Breast epithelium (tissue), 4 donors: ENCODE data around the gene OCEL1. TPM values are rescaled to one million over a fixed set of nuclear protein-coding genes. Genes with fewer than 3 reads are reported as not detected.

Experiments
- DNase-seq, 2 donors: peaks; one replicate each; pipeline ENCODE4 v3.0.0-alpha.2; 2019; ENCODE audit warnings: low spot score in 2 of 2
- H3K27ac ChIP-seq, 2 donors: fragments of 200-600 bp; sonication (generic) in 1 of 2; one replicate each; pipeline ENCODE4 v1.5.1; 2016 to 2019; ENCODE audit warnings: mild to moderate bottlenecking in 1 of 2
- H3K27me3 ChIP-seq, 2 donors: fragments of 200-600 bp; sonication (generic) in 1 of 2; one replicate each; pipeline versions ENCODE4 v1.5.1 to v1.6.0; 2017 to 2019; ENCODE audit warnings: control low read depth in 1 of 2, mild to moderate bottlenecking in 1 of 2
- H3K36me3 ChIP-seq: fragments of 200-600 bp; one replicate; pipeline ENCODE4 v1.5.1; 2019
- H3K4me1 ChIP-seq, 2 donors: fragments of 200-600 bp; sonication (generic); one replicate each; pipeline ENCODE4 v1.5.1; 2016 to 2019; ENCODE audit warnings: control low read depth in 1 of 2
- H3K4me3 ChIP-seq, 3 donors: fragments of 200-600 bp; sonication (generic); 1 replicate in 2 of 3; 2 replicates in 1 of 3; pipeline ENCODE4 v1.5.1; 2016 to 2019; ENCODE audit warnings: mild to moderate bottlenecking in 3 of 3, moderate library complexity in 2 of 3
- H3K9me3 ChIP-seq, 2 donors: fragments of 200-600 bp; sonication (generic) in 1 of 2; one replicate each; pipeline ENCODE4 v1.5.1; 2016 to 2019; ENCODE audit warnings: control low read depth in 1 of 2
- POLR2A ChIP-seq: fragments of 450-650 bp; IDR thresholded peaks from one replicate; pipeline ENCODE4 v1.6.1; 2016; ENCODE audit warnings: antibody characterized with exemption, mild to moderate bottlenecking, moderate library complexity
- POLR2AphosphoS5 ChIP-seq, 3 donors: sonication (generic); formaldehyde crosslinking; IDR thresholded peaks; one replicate each; pipeline ENCODE4 v1.6.1; 2017; ENCODE audit warnings: antibody characterized with exemption in 3 of 3
- intact Hi-C: fragments of 100-400 bp; cut with DNase I; formaldehyde crosslinking; loops from one replicate; pipeline ENCODE4 v1.15.1; 2023; ENCODE audit warnings: low total_unique reads
- total RNA-seq, 3 donors: library from RNA; depleted of rRNA; stranded (reverse); fragments of >200 nt; gene quantifications; one replicate each; pipeline ENCODE4 v1.1.0, GENCODE V29; 2016
- TF ChIP-seq, protein P1 (sequence below), 3 donors: fragments of 450-650 bp; IDR thresholded peaks; one replicate each; pipeline ENCODE4 v1.5.1; 2016 to 2017; ENCODE audit warnings: antibody characterized with exemption in 3 of 3, mild to moderate bottlenecking in 3 of 3, moderate library complexity in 3 of 3

The OCEL1 gene, protein sequence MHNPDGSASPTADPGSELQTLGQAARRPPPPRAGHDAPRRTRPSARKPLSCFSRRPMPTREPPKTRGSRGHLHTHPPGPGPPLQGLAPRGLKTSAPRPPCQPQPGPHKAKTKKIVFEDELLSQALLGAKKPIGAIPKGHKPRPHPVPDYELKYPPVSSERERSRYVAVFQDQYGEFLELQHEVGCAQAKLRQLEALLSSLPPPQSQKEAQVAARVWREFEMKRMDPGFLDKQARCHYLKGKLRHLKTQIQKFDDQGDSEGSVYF
- 10 to 100 TPM in 1 of 3 donors, 1 to 10 TPM in 2; 8.8 to 13.8 (median 9.4) TPM for total RNA-seq

DNA sequence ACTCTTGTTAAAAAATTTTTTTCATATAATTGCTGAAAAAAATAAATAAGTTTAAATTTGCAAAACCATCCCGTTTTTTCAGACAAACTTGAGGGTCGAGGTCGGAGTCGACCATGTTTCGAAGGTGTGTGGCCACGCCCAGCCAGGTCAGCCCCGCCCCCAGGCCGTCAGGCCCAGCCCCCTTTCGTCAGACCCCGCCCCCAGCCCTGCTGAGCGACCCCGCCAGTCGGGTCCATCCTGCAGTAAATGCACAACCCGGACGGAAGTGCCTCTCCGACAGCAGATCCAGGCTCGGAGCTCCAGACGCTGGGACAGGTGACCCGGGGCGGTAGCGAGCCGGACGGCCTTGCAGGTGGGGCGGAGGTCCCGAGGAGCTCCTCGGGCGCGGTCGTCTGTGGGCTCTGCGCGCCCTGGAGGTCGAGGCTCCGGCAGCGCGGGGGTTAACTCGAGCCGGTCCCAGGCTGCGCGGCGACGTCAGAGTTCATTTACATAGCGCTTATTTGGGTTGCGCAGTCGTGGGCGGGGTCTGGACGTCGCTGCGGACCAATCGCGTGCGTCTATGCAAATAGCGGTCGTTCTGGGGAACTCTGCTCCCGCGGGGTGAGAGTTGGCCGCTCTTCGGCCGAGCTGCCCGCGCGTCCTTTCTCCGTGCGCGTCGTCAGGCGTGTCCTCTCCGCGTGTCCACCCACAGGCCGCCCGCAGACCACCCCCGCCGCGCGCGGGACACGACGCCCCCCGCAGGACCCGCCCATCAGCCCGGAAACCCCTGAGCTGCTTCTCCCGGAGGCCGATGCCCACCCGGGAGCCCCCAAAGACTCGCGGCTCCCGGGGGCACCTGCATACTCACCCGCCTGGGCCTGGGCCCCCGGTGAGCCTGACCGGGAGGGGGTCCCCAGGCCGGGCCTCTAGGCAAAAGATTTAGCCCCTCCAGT is at the start of gene OCEL1:
TSS of gene OCEL1 (plus strand) at position 225 of the 932 bp plus-strand sequence. CDS start at position 247, 22 bp downstream.
- H3K4me3 ChIP-seq: peak within 1 kb of the TSS; percentile 57 to 75 (median 73)
- peak within 1 kb of the TSS; percentile 91 for H3K27ac ChIP-seq
- H3K36me3 ChIP-seq: no peaks in the 10 kb centered on the region
- no peaks in the 10 kb centered on the region for H3K27me3 ChIP-seq
- H3K4me1 ChIP-seq: no peaks in the 10 kb centered on the region
- intact Hi-C loops: no loop called here
- TF ChIP-seq, protein P1, sequence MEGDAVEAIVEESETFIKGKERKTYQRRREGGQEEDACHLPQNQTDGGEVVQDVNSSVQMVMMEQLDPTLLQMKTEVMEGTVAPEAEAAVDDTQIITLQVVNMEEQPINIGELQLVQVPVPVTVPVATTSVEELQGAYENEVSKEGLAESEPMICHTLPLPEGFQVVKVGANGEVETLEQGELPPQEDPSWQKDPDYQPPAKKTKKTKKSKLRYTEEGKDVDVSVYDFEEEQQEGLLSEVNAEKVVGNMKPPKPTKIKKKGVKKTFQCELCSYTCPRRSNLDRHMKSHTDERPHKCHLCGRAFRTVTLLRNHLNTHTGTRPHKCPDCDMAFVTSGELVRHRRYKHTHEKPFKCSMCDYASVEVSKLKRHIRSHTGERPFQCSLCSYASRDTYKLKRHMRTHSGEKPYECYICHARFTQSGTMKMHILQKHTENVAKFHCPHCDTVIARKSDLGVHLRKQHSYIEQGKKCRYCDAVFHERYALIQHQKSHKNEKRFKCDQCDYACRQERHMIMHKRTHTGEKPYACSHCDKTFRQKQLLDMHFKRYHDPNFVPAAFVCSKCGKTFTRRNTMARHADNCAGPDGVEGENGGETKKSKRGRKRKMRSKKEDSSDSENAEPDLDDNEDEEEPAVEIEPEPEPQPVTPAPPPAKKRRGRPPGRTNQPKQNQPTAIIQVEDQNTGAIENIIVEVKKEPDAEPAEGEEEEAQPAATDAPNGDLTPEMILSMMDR (IDR thresholded peaks at IDR 0.05): no peak
- TF ChIP-seq POLR2A (no peak), POLR2AphosphoS5 (IDR thresholded peaks at IDR 0.05) (peak; percentile 73 to 86 (median 78))
- DNase-seq: peak; percentile 98 to 99
- H3K9me3 ChIP-seq: no peaks in the 10 kb centered on the region

DNA sequence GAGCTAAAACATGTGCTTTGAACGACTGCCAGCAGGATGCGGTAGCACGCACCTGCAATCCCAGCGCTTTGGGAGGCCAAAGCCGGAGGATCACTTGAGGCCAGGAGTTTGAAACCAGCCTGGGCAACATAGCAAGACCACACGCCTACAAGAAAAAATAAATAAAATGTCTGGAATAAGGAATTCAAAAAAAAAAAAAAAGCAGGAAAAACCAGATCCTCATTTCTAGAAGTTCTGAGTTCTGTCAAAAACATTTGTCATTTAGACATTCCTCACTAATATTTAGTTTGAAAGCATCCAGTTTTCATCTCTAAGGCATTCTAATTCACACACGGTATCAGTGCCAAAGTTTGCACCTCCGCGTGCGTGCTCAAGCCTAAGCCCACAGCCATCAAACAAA is 47.7 kb upstream of the OCEL1 start:
- DNase-seq: no peak
- intact Hi-C loops: loop anchor here (2.0 kb wide), 1 partner anchor 65 kb away; no protein-coding TSS in a partner anchor
- H3K36me3 ChIP-seq: no peaks in the 10 kb centered on the region

DNA sequence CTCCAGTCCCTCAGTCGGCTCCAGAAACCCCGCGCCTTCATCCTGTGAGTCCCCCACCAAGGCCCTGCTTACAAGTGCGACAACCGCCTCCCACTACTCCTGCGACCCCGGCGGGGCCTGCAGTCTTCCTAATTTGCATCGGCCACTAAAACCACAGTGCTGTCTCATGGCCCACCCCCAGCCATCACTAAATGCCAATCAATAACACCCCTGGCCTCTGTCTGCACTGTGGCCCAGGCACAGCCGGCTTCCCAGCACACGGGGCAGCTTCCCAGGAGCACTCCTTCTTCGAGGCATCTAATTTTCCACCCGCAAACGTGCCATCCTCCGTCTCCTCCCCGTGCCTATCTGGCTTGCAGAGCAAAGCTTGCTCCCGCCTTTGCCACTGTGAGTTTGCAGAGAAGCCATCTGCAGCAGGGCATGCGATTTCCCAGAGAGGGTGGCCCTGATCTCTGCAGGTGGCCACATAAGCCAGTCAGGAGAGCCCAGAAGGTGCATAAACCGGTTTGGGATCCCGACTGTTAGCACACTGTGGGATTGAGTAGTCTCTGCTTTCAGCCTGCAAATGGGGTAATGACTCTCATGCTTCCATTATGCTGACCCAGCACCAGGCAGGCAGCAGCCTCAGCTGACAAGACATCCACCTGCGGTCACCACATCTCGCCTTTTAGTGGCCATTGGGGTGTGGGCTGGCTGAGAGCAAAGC is 44.9 kb upstream of the OCEL1 start:
- H3K9me3 ChIP-seq: no peaks in the 10 kb centered on the region
- H3K27me3 ChIP-seq: no peaks in the 10 kb centered on the region
- H3K36me3 ChIP-seq: no peaks in the 10 kb centered on the region
- DNase-seq: no peak
- TF ChIP-seq, protein P1 (IDR thresholded peaks at IDR 0.05): no peak
- TF ChIP-seq POLR2A (no peak), POLR2AphosphoS5 (IDR thresholded peaks at IDR 0.05) (no peak)
- no peak overlapping the region for H3K27ac ChIP-seq
- no peak overlapping the region for H3K4me3 ChIP-seq
- intact Hi-C loops: loop anchor here (1.0 kb wide), 1 partner anchor 33 kb away; no protein-coding TSS in a partner anchor
- no peaks in the 10 kb centered on the region for H3K4me1 ChIP-seq

More for the DNA sequence above, 47.7 kb upstream of the OCEL1 start:
- TF ChIP-seq, protein P1 (IDR thresholded peaks at IDR 0.05): no peak
- TF ChIP-seq POLR2AphosphoS5 (IDR thresholded peaks at IDR 0.05): no peak
- Histone ChIP-seq H3K4me3 (no peak overlapping the region), H3K4me1 (no peaks in the 10 kb centered on the region), H3K9me3 (no peaks in the 10 kb centered on the region), H3K27ac (no peak overlapping the region), H3K27me3 (no peaks in the 10 kb centered on the region)

DNA sequence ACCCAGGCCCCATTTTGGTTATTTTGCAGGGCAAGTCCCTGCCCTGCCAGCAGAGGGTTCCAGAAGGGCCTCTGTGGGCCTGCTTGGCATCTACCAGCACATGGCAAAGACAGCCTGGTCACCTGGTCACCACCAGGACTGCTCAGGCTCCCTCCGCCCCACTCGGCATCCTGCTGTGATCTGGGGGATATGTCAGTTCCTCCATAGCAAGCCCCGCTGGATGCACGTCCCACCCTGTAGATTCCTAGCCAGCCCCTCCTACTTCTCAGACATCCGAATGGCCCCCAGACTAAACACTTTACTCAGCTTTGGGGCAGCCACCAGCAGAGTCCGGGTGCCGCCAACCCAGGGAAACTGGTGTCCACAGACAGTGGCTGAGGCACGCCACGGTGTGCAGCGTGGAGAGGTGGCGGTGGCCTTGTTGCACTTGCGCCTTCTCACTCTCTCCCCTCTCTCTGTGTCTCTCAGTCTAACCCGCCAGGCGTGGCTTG is 42.7 kb upstream of the OCEL1 start:
- Histone ChIP-seq H3K36me3 (no peaks in the 10 kb centered on the region), H3K4me3 (no peak overlapping the region), H3K27me3 (no peaks in the 10 kb centered on the region), H3K9me3 (no peaks in the 10 kb centered on the region), H3K4me1 (no peaks in the 10 kb centered on the region), H3K27ac (no peak overlapping the region)
- TF ChIP-seq POLR2A (no peak), POLR2AphosphoS5 (IDR thresholded peaks at IDR 0.05) (no peak)
- TF ChIP-seq, protein P1 (IDR thresholded peaks at IDR 0.05): no peak
- intact Hi-C loops: no loop called here
- no peak for DNase-seq
